Raji (cell line): ENCODE measurements around the gene TIMP2.

ENCODE experiments used
- POLR2A ChIP-seq: IDR thresholded peaks from 2 replicates; pipeline ENCODE4 v1.6.1; 2011; ENCODE audit warnings: low read depth, low read length, control low read depth; ENCODE audit not compliant: insufficient read depth

Gene TIMP2

DNA sequence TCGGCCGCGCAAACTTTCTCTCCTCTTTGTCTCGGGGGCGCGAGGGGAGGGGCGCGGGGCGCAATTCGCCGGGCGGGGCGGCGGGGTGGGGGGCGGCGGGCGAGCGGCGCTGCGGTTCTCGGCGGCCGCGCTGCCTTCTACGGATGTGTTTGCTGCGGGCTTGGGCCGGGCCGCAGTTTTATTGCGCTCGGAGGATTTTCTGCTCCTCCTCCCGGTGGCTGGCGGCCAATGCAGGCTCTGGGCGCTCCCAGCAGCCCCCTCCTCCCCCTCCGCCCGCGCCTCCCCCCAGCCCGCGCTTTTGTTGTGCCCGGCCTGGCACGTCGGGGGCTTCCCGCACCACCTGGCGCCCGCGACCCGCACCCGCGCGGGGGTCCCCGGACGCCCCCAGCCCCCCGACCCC, at the start of gene TIMP2:
TIMP2 (minus strand) TSS at position 154 of the 400 bp plus-strand sequence. CDS start 299 bp downstream, outside the sequence.
- no peak for TF ChIP-seq POLR2A

DNA sequence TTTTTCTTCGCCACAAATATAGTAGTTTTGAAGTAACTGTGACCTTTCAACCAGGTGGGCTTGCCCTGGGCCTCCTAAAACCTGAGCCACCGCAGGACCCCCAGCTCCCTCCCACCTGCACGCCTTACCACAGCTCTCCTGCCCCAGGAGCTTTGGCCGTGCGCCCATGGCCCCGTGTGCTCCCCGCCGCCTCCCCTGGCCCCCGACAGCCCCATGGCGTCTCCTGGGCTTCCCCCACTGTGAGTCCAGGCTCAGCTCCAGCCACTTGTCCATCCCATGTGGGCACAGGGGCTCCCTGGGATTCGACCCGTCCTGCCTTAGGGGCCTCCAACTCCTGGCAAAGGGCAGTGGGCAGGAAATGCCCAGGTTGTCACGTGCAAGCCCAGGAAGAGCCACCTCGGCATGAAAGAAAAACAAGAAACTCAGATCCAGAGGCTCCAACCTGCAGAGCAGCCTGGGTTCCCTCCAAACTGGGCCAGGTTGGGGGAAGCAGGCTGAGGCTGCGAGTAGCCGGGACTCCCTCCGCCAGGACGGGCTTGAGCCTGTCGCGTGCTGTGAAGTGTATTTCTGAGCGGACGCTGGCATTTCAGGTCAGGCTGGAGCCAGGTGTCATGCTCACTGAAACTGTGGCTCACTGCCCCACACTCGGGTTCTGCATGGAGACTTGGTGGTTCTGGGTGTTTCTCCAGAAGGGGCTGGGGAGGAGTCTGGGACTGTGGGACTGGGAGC, 48.8 kb upstream of the TIMP2 start:
- TF ChIP-seq POLR2A = no peak

DNA sequence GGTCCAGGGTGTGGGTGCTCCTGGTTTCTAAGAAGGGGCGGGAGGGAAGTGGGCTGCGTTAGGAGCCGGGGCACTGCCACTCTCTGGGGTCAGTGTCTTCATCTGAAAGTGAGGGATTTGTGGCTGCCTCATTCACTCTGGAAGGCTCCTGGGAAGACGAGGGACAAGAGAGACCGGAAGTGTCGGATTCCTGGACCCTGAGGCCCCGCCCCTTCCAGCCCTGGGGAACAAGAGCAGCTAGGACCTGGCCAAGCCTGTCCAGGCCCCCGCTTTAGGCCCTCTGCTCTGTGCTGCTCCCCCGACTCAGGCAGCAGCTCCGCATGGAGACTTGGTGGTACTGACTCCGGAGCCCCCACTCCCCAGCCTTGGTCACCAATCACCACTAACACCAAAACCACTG, 48.0 kb upstream of the TIMP2 start:
- TF ChIP-seq POLR2A = no peak

- no peak for TF ChIP-seq POLR2A
Observed at GRCh38 chr17:78972507-78973105, 47.4 kb upstream of the TIMP2 start.

DNA sequence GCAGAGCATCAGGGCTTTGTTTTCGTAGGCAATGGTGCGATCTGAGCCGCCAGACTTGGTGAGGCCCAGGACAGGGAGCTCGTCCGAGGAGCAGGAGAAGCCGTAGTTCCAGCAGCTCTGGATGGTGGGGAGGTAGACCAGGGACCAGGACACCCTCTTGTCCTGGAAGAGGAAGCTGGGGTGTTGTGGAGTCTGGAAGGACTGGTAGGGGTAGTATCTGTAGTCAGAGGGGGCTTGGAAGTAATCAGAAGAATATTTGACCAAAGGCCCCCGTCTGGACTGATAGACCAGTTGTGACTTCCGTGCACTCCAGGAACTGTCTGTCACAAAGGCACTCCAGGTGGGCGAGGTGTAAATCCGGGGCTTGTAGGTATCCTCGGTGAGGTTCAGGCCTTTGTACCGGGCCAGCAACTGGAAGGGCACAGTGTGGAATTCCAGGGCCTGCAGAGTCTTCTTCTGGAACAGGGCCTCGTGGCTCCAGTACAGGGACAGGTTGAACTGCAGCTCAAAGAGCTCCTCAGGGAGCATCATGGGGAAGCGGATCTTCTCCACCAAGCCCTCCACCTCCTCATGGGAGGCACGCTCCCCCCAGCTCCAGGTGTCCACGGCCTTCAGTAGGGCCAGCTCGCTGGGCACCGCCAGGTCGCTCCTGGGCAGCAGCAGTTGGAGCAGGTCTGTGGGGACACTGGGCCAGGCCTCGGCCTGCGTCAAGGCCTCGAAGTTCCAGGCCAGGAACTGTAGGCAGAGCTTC, 46.7 kb upstream of the TIMP2 start:
- TF ChIP-seq POLR2A = no peak

DNA sequence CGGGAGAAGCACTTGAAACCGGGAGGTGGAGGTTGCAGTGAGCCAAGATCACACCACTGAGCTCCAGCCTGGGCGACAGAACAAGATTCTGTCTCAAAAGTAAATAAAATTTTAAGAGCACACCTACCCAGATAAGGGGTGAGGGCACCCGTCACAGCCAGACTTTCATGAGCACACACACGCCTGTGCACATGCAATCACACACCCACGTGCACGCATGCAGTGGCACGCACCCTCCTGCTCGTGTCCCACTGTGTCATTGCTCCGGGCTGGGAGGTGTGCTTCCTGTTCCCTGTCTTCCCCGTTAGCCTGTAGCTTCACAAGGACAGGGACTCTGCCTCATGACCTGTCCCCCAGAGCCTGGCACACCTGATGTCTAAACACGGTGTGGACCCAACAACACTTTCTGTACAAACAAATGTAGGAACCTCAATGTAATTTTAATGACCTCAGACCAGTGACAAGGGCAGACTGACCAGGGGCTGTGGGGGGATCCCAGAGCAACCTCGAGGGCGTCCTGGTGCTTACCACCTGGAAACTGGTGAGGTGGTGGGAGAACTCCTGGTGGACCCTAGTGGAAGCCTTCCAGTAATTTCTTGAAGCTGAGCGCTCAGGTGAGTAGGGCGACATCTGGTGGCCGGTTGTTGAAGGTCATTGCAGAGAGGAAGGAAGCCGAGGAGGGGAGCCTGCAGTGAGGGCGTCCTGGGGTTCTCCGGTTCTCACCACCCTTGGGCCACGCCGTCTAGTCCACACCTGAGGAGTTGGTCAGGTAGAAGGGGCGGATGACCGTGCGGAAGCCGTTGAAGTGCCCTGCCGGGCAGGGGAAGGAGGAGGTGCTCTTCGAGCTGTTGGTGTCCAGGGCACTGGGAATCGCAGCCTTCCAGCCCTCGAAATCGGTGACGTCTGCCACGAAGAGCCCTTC, 45.9 kb upstream of the TIMP2 start:
- no peak for TF ChIP-seq POLR2A

DNA sequence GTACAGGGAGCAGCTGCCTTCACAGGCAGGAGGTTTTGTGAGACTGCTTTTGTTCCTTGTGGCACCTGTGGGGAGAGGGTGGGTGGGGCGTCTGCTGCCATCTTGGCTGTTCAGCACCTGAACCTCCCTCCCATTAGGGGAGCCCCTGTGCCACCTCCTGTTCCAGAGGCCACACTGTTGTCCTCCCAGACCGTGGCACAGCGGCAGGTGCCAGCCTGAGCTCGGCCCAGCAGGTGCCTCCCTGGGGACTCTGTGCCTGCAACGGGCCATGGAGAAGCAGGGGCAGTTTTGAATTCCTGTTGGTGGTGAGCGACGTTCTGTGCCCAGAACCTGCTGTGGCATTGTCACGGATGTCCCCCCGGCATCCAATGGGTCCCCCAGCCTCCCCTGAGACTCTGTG, 44.7 kb upstream of the TIMP2 start:
- TF ChIP-seq POLR2A = no peak

- TF ChIP-seq POLR2A = no peak
Observed at GRCh38 chr17:78967782-78968362, 42.7 kb upstream of the TIMP2 start.

DNA sequence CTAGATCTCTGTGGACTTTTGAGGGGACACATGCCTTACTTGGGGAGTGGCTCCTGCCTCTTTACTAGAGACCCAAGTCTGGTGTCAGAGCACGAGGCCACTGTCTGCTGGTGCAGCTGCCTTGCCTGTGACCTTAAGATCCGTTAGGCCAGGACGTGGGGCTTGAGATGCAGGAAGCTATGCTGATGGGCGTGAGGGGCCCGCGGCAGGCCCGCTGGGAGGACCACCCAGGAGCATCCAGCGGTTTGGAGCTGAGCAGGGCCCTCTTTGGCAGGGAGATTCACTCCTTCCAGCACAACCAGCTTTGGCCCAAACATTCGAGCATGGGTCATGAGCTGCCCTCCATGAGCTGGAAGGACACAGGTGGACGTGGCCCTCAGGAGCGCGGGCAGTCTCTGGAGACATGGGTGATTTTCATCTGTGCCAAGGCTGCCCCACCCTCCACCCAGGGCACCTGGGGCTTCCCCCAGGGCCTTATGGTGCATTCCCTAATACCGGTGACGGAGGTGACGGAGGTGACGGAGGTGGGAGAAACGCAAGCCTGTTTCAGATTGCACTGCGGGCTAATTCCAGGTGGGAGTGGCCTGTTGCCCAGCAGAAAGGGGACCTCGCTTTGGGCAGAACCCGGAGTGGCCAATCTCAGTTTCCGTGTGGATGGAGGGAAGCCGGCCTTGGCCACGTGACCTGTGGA, 41.9 kb upstream of the TIMP2 start:
- TF ChIP-seq POLR2A = no peak

DNA sequence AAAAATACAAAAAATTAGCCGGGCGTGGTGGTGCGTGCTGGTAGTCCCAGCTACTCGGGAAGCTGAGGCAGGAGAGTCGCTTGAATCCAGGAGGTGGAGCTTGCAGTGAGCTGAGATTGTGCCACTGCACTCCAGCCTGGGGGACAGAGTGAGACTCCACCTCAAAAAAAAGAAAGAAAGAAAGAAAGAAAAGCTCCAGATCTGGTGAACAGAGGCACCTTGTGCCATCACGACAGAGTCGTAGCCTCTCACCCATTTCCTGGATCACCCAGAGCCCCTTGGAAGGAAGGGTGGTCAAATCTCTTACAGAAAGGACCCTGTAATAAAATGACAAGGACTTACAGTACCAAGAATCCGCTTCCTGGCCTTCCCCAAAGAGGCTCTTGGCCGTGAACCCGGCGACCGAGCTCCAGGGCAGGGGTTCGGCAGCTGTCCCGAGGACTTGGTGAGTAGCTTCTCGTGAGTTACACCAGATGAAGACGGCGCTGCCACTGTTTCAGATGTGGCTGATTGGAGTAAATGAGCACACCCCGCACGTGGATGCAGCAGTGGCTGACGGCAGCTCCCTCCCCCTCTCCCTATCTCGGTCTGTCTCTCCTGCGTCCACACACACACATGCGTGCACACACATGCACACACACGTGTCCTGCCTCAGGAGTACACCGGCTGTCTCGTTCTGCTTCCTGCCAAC, 41.1 kb upstream of the TIMP2 start:
- TF ChIP-seq POLR2A = no peak

DNA sequence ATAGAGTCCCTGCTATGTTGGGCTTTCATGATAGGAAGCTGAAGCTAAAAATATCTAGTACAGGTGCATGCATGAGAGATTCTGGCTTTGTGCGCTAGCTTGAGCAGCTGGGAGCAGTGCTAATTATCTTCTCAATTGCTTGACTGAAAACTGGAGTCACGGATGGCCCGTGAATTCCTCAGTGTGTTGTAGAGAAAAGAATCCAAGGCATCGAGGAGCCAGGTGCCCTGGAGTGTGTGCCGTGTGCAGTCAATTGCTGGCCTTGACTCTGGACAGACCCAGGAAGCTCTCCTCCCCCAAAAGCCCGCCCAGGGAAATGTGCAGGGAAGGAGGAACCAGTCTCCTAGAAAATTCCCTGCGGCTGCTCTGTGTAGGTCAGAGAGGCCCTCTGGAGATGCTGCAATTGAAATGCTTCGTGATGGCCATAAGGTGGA, 40.3 kb upstream of the TIMP2 start:
- TF ChIP-seq POLR2A = no peak

DNA sequence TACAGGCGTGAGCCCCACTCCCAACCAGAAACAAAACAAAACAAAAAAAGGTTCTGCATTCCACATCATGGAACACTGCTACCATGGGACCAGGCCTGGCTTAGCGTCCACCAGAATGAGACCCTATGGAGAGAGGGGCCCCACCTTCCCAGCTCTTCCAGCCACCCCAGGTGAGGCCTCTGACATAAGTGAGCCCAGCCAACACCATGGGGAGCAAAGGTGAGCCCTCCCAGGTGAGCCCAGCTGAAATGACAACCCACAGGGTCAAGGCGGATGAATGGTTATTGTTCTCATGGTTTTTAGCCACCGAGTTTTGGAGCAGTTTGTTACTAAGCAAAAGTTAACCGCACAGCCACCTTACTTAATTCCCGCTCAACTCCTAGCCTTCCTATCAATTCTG, 38.2 kb upstream of the TIMP2 start:
- TF ChIP-seq POLR2A = no peak

DNA sequence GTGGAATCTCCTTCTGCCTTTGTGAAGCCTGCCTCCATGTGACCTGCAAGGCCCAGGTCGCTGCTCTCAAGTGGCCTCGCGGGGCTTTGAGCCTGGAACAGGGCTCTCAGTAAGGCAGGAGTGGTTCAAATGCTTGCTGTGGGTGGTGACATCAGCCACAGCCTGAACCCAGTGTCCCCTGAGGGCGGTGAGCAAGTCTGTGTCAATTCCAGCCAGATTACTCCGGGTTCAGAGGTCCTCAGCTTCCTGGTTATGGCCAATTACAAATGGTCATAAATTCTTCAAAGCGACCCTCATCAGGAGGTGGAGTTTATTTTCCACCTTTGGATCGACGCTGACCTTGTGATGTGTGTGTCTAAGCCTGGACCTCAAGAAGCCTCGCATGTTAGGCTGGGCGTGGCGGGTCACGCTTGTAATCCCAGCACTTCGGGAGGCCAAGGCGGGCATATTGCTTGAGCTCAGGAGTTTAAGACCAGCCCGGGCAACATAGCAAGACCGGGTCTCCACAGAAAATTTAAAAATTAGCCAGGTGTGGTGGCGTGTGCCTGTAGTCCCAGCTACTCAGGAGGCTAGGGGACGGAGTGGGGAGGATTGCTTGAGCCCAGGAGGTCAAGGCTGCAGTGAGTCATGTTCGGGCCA, 37.3 kb upstream of the TIMP2 start:
- TF ChIP-seq POLR2A = no peak

DNA sequence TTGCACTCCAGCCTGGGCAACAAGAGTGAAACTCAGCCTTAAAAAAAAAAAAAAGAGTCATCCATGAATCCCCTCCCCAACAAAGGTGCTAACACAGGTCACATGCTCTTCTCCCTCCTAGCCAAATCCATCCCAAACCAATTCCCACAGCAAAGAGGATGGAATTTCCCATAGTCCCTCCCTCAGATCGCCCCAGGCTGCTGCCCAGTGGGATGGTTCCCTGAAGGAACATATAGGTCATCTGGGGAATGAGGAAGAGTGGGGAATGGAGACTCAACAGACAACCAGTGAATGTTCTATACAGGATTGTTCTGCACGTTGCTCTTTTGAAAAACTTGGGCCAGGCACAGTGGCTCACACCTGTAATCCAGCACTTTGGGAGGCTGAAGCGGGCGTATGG, 36.4 kb upstream of the TIMP2 start:
- no peak for TF ChIP-seq POLR2A

DNA sequence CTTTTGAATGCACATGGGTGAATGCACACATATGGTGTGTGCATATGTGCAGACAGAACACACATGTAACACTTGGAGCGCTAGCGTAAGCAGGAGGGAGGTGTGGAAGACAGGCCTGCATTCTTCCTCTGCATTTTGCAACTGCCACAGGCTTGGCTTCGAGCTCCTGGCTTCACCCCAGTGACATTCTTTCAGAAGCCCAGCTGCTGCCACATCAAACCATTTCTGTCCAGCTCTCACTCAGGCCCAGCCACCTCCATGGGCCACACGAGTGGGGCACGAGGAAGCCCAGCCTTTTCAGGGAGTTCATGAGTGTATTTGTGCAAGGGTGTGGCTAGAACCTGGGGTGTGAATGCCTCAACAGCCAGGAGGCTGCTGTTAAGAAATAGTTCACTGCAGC, 35.7 kb upstream of the TIMP2 start:
- no peak for TF ChIP-seq POLR2A
